Duodenal mucosa (tissue), 2 donors: ENCODE results near the gene FUT7.
A peak's percentile ranks its signal among the peaks of the same experiment; 100 is the strongest.

ENCODE experiments used
- H3K27ac ChIP-seq: one replicate; pipeline ENCODE4 v1.7.0; 2013; ENCODE audit warnings: low read depth, low read length
- H3K27me3 ChIP-seq, 2 donors: one replicate each; pipeline ENCODE4 v1.7.0; 2013; ENCODE audit warnings: low read length in 2 of 2, control low read depth in 1 of 2; ENCODE audit not compliant: insufficient read depth in 2 of 2, control insufficient read depth in 1 of 2
- H3K36me3 ChIP-seq, 2 donors: one replicate each; pipeline ENCODE4 v1.7.0; 2013; ENCODE audit warnings: low read length in 2 of 2, control low read depth in 1 of 2; ENCODE audit not compliant: insufficient read depth in 2 of 2, control insufficient read depth in 1 of 2
- H3K4me1 ChIP-seq, 2 donors: one replicate each; pipeline ENCODE4 v1.7.0; 2013; ENCODE audit warnings: low read length in 2 of 2, control low read depth in 1 of 2; ENCODE audit not compliant: insufficient read depth in 2 of 2, control insufficient read depth in 1 of 2
- H3K4me3 ChIP-seq, 2 donors: one replicate each; pipeline ENCODE4 v1.7.0; 2013; ENCODE audit warnings: low read length in 2 of 2, low read depth in 1 of 2
- H3K9ac ChIP-seq, 2 donors: one replicate each; pipeline ENCODE4 v1.7.0; 2013; ENCODE audit warnings: low read length in 2 of 2, low read depth in 1 of 2
- H3K9me3 ChIP-seq, 2 donors: one replicate each; pipeline ENCODE4 v1.7.0; 2013; ENCODE audit warnings: low read length in 2 of 2, control low read depth in 1 of 2; ENCODE audit not compliant: control insufficient read depth in 1 of 2

FUT7 gene

GRCh38 chr9:137023157-137023556 is 8.7 kb downstream of the FUT7 start:
- Histone ChIP-seq H3K36me3 (no peaks in the 10 kb centered on the region), H3K4me1 (peaks cover 29 to 46% of the 10 kb centered on the region in 2 donors), H3K27me3 (no peaks in the 10 kb centered on the region), H3K9me3 (no peaks in the 10 kb centered on the region), H3K9ac (peak overlapping the region in 1 of 2 donors; percentile 38), H3K27ac (no peak overlapping the region), H3K4me3 (no peak overlapping the region)

GRCh38 chr9:137022662-137023008 is 9.3 kb downstream of the FUT7 start:
- peak overlapping the region; percentile 61 for H3K27ac ChIP-seq
- peaks cover 29 to 46% of the 10 kb centered on the region in 2 donors for H3K4me1 ChIP-seq
- no peaks in the 10 kb centered on the region for H3K36me3 ChIP-seq
- peak overlapping the region; percentile 16 to 51 for H3K9ac ChIP-seq
- no peaks in the 10 kb centered on the region for H3K27me3 ChIP-seq
- no peaks in the 10 kb centered on the region for H3K9me3 ChIP-seq
- H3K4me3 ChIP-seq = no peak overlapping the region

DNA sequence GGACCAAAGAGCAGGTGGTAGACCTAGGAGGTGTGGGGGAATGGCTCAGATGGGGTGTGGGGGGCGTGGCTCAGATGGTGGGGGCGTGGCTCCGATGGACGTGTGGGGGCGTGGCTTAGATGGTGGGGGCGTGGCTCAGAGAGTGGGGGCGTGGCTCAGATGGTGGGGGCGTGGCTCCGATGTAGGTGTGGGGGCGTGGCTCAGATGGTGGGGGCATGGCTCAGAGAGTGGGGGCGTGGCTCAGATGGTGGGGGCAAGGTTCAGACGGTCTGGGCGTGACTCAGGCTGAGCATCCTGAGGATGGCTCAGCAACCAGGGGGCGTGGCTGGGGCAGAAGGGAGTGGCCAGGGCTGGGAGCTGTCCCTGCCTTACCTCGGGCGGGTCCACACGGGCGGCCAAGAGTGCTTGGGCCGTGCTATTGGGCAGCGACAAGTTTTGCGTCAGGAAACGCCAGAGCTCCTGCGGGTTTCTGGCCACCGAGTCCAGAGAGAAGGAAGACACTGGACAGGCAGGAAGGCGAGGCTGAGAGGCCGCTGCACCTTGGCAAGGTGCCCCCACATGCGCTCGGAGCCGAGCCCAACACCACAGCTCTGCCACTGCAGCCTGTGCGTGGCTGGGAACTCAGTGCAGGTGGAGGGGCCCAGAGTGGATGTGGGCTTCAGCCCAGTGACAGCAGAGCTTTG is 9.8 kb downstream of the FUT7 start:
- H3K9me3 ChIP-seq = no peaks in the 10 kb centered on the region
- H3K36me3 ChIP-seq = peaks cover 0 to 3% of the 10 kb centered on the region in 2 donors
- peak overlapping the region; percentile 16 to 51 for H3K9ac ChIP-seq
- H3K4me3 ChIP-seq = peak overlapping the region in 1 of 2 donors; percentile 22
- H3K27me3 ChIP-seq = no peaks in the 10 kb centered on the region
- H3K4me1 ChIP-seq = peaks cover 24 to 41% of the 10 kb centered on the region in 2 donors
- peak overlapping the region; percentile 61 for H3K27ac ChIP-seq

GRCh38 chr9:137021568-137021978 is 10.3 kb downstream of the FUT7 start:
- Histone ChIP-seq H3K27me3 (no peaks in the 10 kb centered on the region), H3K9me3 (no peaks in the 10 kb centered on the region), H3K9ac (no peak overlapping the region), H3K27ac (peak overlapping the region; percentile 10), H3K4me1 (peaks cover 19 to 36% of the 10 kb centered on the region in 2 donors), H3K4me3 (peak overlapping the region; percentile 16 to 22), H3K36me3 (peaks cover 0 to 8% of the 10 kb centered on the region in 2 donors)

DNA sequence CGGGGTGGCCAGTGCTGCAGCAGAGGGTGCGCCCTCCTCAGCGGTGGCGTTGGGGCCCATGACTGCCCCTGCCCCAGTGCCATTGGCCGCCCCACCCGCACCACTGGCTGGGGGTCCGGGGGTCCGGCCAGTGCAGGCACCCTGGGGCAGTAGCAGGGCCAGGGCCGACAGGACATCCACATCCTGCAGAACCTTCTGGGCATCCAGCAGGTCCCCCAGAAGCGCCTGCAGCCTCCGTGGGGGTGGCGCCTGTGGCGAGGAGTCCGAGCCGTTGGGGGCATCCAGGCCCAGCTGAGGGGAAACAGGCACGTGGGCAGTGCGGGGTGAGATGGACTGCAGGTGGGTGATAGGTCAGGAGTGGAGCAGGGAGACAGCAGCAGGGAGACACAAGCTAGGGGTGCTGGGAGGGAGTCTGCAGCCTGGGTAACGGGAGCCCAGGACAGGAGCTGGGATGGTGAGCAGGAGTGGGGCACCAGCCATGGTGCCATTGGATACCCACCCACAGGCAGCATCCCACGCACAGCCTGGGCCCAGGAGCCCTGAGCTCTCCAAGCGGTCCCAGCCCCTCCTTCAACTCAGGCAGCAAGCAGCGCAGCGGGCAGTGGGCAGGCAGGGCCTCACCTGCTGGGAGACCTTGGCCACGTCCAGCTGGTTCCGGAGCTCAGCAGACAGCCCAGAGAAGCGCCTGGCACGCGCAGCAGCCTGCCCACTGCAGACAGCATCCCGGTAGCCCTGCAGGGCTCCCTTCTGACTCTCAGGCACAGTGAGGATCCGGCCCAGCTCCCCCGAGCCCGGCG is 10.9 kb downstream of the FUT7 start:
- Histone ChIP-seq H3K4me3 (peak overlapping the region; percentile 16 to 22), H3K4me1 (peaks cover 15 to 30% of the 10 kb centered on the region in 2 donors), H3K9me3 (no peaks in the 10 kb centered on the region), H3K27ac (no peak overlapping the region), H3K27me3 (no peaks in the 10 kb centered on the region), H3K9ac (no peak overlapping the region), H3K36me3 (peaks cover 0 to 8% of the 10 kb centered on the region in 2 donors)

- Histone ChIP-seq H3K9ac (no peak overlapping the region), H3K27ac (no peak overlapping the region), H3K36me3 (peaks cover under 1 to 8% of the 10 kb centered on the region in 2 donors), H3K27me3 (no peaks in the 10 kb centered on the region), H3K9me3 (no peaks in the 10 kb centered on the region), H3K4me3 (no peak overlapping the region), H3K4me1 (peaks cover 8 to 23% of the 10 kb centered on the region in 2 donors)
Observed at GRCh38 chr9:137019891-137020683, 11.8 kb downstream of the FUT7 start.

DNA sequence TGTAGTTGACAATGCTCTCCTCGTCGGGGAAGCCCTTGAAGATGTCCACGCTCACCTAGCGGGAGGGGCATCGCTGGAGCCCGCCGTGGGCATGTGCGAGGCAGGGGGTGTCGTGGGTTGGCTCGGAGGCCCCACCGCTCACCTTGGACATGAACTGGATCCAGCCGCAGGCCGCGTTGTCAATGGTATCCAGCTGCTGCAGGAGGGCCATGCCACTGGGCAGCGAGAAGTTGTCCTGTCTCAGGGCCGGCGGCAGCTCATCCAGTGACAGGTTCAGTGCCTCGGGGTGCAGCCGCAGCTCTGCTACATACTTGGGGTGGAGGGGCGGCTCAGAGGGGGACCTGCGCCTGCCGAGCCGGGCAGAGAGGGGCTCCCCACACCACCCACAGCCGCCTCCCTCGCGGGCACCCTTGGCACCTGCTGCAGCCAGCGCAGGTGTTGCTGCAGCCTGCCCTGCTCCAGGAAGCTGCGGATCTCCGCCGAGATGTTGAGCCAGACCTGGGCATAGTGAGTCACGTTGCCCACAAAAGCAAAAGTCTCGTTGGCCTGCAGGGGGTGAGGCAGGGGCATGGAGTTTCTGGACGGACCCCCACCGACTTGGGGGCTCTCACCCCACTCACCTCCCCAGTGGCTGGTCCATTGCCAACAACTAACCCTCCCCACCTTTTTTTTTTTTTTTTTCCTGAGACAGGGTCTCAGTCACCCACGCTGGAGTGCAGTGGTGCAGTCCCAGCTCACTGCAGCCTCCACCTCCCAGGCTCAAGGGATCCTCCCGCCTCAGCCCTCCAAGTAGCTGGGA is 12.9 kb downstream of the FUT7 start:
- no peak overlapping the region for H3K27ac ChIP-seq
- H3K4me1 ChIP-seq = peaks cover 8 to 23% of the 10 kb centered on the region in 2 donors
- no peak overlapping the region for H3K9ac ChIP-seq
- H3K9me3 ChIP-seq = no peaks in the 10 kb centered on the region
- no peak overlapping the region for H3K4me3 ChIP-seq
- H3K27me3 ChIP-seq = no peaks in the 10 kb centered on the region
- H3K36me3 ChIP-seq = peaks cover 2 to 8% of the 10 kb centered on the region in 2 donors

GRCh38 chr9:137017791-137018497 is 13.9 kb downstream of the FUT7 start:
- Histone ChIP-seq H3K27ac (no peak overlapping the region), H3K9ac (no peak overlapping the region), H3K36me3 (peaks cover 2 to 8% of the 10 kb centered on the region in 2 donors), H3K27me3 (no peaks in the 10 kb centered on the region), H3K4me1 (peaks cover 4 to 17% of the 10 kb centered on the region in 2 donors), H3K4me3 (no peak overlapping the region), H3K9me3 (no peaks in the 10 kb centered on the region)

- H3K9ac ChIP-seq = no peak overlapping the region
- peaks cover 4 to 10% of the 10 kb centered on the region in 2 donors for H3K4me1 ChIP-seq
- H3K4me3 ChIP-seq = no peak overlapping the region
- no peak overlapping the region for H3K27ac ChIP-seq
- H3K9me3 ChIP-seq = no peaks in the 10 kb centered on the region
- peaks cover 2 to 8% of the 10 kb centered on the region in 2 donors for H3K36me3 ChIP-seq
- H3K27me3 ChIP-seq = no peaks in the 10 kb centered on the region
Observed at GRCh38 chr9:137017071-137017470, 14.8 kb downstream of the FUT7 start.
